ENCODE measurements around the gene NKIRAS1. TPM values are rescaled to one million over a fixed set of nuclear protein-coding genes. Genes with fewer than 3 reads are reported as not detected.
A peak's percentile ranks its signal among the peaks of the same experiment; 100 is the strongest.

The NKIRAS1 gene
- total and polyA plus RNA-seq, 2 of the 8 experiments (the other 6 are each of a cell fraction or from before 2014, with no cell fraction given), result 3.4 to 7.0 TPM

DNA sequence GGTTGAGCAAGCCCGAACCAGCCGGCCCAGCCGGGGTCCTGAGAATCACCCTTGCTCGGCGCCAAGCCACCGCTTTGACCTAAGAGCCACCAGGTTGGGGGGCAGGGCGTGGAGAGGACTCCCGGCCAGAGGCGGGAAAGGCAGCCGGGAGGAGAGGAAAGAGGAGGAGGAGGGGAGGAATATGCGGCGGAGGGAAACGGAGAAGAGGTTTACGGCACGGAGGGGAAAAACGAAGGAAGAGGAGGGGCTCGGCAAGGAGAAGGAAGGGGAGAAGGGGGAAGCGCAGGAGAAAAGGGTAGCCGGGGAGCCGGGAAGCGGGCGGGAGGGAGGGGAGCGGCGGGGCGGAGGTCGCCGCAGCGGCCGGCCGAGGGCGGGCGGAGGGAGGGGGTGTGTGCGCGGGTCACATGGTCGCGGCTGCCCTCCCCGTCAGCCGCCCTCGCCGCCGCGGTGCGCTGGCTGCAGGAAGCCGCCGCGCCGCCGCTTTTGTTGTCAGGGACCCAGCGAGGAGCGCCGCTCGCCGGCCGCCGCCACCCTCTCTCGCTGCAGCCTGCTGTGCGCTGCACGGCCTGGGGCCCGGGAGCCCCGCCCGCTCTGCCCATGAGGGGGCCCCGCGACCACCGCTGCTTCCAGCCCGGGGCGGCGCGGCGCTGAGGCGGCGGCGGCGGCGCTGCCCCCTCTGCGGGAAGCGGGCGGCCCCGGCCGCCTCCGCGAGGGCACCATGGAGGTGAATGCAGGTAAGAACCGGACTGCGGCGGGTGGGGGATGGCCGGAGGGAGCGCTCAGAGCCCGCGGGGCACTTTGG, 28.3 kb upstream of the NKIRAS1 start, which contains the start of gene NR1D2 (continued):
- TF ChIP-seq, protein P1, sequence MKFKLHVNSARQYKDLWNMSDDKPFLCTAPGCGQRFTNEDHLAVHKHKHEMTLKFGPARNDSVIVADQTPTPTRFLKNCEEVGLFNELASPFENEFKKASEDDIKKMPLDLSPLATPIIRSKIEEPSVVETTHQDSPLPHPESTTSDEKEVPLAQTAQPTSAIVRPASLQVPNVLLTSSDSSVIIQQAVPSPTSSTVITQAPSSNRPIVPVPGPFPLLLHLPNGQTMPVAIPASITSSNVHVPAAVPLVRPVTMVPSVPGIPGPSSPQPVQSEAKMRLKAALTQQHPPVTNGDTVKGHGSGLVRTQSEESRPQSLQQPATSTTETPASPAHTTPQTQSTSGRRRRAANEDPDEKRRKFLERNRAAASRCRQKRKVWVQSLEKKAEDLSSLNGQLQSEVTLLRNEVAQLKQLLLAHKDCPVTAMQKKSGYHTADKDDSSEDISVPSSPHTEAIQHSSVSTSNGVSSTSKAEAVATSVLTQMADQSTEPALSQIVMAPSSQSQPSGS (IDR thresholded peaks at IDR 0.05; ENCODE audit: low read length), result no peak
- TF ChIP-seq RAD21 (IDR thresholded peaks at IDR 0.05 in 1 of 2, conservative IDR thresholded peaks at IDR 0.05 in 1 of 2; ENCODE audit: low read depth in 2 of 2, low read length in 2 of 2), result no peak
- no peak for TF ChIP-seq GABPA (IDR thresholded peaks at IDR 0.05; ENCODE audit: borderline replicate concordance, insufficient read depth, low read length)
- no peak; a peak in 1 of 3 replicates for TF ChIP-seq EP300 (IDR thresholded peaks at IDR 0.05; ENCODE audit: borderline replicate concordance in 1 of 2, low read depth in 2 of 2, low read length in 2 of 2)
- TF ChIP-seq, protein P2, sequence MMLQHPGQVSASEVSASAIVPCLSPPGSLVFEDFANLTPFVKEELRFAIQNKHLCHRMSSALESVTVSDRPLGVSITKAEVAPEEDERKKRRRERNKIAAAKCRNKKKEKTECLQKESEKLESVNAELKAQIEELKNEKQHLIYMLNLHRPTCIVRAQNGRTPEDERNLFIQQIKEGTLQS (IDR thresholded peaks at IDR 0.05; ENCODE audit: insufficient read depth, low read depth, low read length), result no peak
- TF ChIP-seq NRF1 (IDR thresholded peaks at IDR 0.05; ENCODE audit: low read depth, low read length), result no peak
- no peak for TF ChIP-seq CBX8 (IDR thresholded peaks at IDR 0.05; ENCODE audit: borderline replicate concordance, low read depth, low read length)
- no peak for TF ChIP-seq CHD1 (IDR thresholded peaks at IDR 0.05; ENCODE audit: low read depth, low read length)
- TF ChIP-seq NANOG (IDR thresholded peaks at IDR 0.05; ENCODE audit: insufficient read depth, low read depth, low read length, poor library complexity, severe bottlenecking), result no peak
- TF ChIP-seq, protein P3, sequence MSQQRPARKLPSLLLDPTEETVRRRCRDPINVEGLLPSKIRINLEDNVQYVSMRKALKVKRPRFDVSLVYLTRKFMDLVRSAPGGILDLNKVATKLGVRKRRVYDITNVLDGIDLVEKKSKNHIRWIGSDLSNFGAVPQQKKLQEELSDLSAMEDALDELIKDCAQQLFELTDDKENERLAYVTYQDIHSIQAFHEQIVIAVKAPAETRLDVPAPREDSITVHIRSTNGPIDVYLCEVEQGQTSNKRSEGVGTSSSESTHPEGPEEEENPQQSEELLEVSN (IDR thresholded peaks at IDR 0.05), result peak; percentile 38
- no peak for TF ChIP-seq SRF (IDR thresholded peaks at IDR 0.05; ENCODE audit: low read depth, low read length)
- peak; percentile 84 to 92 for TF ChIP-seq POLR2A (IDR thresholded peaks at IDR 0.05; ENCODE audit: control extremely low read depth in 1 of 2, low read depth in 2 of 2, low read length in 2 of 2)
- no peak for TF ChIP-seq YY1 (IDR thresholded peaks at IDR 0.05; ENCODE audit: low read depth, low read length)
- no peak for TF ChIP-seq SIX5 (IDR thresholded peaks at IDR 0.05; ENCODE audit: low read depth, low read length)
- TF ChIP-seq POLR2AphosphoS5 (IDR thresholded peaks at IDR 0.05; ENCODE audit: low read depth, low read length), result peak; percentile 82
- no peak for TF ChIP-seq SUZ12 (IDR thresholded peaks at IDR 0.05; ENCODE audit: low read length)
- peak; percentile 53 for TF ChIP-seq TAF7 (optimal IDR thresholded peaks at IDR 0.05; ENCODE audit: borderline replicate concordance, low read depth, low read length)
- TF ChIP-seq RXRA (IDR thresholded peaks at IDR 0.05; ENCODE audit: insufficient read depth, low read depth, low read length), result no peak
- TF ChIP-seq TBP (IDR thresholded peaks at IDR 0.05; ENCODE audit: low read depth, low read length), result peak; percentile 69; the same call in 1 of the 2 replicates
- peak in 1 of 2 experiments; percentile 51; a peak in 1 of 4 replicates for TF ChIP-seq SIN3A (conservative IDR thresholded peaks at IDR 0.05 in 1 of 2, IDR thresholded peaks at IDR 0.05 in 1 of 2; ENCODE audit: low read depth in 1 of 2, low read length in 2 of 2)

All from H1 (cell line).